Cerebellar cortex (tissue), 1 donor: Measurements from ENCODE around the gene SNX11.

ENCODE experiments used
- DNase-seq: peaks from one replicate; pipeline ENCODE4 v3.0.0-alpha.2; 2015; ENCODE audit warnings: low spot score

Gene SNX11

DNA sequence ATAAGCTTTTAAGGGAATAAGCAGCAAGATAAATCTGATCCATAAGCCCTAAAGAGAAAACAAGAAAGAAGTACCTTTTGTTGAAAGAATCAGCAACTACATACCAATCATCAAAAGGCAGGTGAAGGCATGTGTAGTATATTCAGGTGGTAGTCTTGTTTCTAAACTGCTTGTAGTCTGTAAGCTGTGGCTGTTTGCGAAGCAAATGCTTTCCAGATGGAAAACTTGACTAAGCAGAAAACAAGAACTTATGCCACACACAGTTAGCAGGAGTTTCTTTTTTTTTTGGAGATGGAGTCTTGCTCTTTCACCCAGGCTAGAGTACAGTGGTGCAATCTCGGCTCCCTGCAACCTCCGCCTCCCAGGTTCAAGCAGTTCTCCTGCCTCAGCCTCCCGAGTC lies 12.0 kb upstream of the SNX11 start:
- DNase-seq, result no peak

DNA sequence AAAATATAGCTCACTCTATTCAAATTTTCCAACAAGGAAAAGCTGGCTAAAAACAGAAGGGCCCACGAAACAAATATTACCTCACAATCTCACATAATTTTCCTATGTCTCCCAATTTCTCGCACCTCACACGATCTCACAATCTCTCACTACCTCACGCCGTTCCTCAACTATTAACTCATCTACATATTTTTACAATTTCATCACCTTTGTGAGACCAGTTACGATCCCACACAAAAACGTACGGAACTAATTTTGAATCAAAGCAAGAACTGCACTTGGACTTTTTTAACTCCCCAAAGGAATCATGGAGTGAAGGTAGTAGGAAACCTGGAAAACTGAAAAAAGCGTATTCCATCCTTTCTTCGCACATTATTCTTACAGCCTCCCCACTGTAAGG lies 7.4 kb upstream of the SNX11 start:
- no peak for DNase-seq

DNA sequence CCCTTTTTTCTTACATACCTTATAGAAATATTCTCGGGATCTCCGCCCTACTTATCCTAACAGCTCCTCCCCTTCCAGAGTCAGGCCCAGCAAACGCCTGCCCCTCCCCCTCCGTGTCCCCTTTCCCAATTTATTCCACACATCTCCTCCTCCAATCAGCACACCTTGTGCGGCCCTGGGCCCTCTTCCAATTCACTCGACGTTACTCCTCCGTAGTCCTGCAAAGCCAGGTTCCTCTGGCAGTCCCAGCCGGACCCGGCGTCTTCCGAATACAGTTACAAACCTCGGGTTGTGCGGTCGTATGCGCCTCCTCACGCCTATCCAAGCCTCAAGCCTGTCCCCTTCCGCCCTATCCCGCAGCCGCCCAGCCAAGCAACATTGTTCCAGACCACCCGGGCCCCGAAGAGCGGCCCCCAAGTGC lies 7.0 kb upstream of the SNX11 start:
- peak; percentile 80 for DNase-seq

DNA sequence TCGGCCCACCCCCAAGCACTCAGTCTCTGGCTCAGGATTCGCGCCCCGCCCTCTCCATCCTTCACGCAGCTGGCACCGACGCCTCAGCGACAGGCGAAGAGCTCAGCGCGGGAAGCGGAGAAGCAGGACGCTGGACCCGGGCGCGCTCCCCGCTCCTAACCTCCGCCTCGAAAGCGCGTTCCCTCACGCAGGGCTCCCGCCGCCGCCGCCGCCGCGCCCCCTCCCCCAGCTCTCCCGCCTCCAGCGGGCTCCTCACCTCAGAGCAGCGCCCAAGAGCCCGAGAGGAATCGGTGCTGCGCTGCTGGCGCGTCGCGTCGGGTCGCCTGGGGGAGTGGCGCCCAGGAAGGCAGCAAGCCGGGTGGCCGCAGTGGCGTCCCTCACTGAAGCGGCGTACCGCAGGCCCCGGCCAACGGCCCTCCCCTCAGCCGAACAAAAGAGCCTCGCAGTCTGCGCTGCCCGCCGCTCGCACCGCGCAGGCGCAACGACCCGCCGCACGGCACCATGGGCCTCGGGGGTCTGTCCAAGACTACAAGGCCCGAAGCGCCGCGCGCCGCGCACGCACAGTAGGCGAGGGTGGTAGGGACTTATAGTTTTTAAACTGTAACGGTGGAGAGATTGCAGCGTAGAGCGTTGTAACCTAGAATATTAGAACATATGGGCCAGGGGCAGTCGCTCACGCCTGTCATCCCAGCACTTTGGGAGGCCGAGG lies 6.4 kb upstream of the SNX11 start, which contains the start of gene CBX1:
CBX1 (minus strand) TSS at position 467 of the 709 bp plus-strand sequence. CDS start 24,474 bp downstream, outside the sequence.
- DNase-seq, result peak; percentile 92

DNA sequence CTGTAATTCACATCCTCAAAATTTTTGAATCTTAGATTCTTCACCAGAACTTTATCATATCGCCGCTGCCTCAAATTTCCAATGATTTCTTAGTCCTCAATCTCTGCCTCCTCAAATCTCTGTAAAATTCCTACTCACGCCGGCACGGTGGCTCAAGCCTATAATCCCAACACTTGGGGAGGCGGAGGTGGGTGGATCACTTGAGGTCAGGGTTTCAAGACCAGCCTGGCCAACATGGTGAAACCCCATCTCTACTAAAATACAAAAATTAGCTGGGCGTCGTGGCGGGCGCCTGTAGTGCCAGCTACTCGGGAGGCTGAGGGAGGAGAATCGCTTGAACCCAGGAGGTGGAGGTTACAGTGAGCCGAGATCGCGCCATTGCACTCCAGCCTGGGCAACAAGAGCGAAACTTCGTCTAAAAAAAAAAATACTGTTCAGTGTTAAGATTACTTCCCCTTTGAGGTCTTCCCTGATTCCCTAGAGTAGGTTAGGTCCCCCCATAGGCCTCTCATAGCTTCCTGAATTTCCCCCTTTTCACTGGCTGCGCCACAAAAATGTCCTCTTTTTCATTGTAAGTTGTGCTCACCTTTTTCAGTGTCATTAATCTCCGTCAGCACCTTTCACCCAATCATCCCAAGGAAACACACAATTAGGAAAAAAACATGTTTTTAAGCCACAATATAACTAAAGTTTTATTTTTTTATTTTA lies 5.4 kb upstream of the SNX11 start:
- DNase-seq, result no peak

DNA sequence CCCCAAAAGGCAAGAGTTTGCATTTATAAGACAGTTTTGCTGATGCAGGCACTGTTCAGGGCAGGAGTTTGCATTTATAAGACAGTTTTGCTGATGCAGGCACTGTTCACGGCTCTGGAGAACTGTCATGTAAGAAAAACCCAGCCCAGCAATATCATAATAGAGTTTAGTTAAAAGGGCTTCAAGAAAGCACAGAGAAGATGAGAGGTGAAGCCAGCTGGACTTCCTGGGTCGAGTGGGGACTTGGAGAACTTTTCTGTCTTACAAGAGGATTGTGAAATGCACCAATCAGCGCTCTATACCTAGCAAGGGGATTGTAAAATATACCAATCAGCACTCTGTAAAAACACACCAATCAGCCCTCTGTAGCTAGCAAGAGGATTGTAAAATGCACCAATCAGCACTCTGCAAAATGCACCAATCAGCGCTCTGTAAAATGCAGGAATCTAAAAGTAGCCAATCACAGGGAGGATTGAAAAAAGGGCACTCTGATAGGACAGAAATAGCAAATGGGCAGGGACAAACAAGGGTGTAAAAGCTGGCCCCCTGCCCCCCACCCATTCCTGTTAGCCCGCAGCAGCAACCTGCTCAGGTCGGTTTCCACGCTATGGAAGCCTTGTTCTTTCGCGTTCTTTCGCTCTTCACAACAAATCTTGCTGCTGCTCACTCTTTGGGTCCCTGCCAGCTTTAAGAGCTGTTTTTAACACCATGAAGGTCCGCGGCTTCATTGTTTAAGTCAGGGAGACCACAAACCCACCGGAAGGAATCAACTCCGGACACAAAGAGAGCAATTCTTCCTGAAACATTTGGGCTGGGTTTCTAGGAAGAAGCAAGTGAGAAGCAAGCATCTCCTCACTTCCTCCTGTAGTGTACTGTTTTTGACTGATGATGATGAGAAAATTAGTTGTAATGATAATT lies 4.5 kb upstream of the SNX11 start:
- DNase-seq, result no peak

DNA sequence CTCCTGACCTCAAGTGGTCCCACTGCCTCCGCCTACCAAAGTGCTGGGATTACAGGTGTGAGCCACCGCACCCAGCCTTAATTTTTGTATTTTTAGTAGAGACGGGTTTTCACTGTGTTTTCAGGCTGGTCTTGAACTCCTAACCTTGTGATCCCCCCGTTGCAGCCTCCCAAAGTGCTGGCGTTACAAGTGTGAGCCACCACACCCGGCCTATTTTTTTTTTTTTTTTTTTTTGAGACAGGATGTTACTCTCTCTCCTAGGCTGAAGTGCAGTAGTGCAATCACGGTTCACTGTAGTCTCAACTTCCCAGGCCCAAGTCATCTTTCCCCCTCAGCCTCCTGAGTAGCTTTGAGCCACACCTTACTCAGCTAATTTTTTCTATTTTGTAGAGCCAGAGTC lies 3.1 kb upstream of the SNX11 start:
- DNase-seq, result no peak

DNA sequence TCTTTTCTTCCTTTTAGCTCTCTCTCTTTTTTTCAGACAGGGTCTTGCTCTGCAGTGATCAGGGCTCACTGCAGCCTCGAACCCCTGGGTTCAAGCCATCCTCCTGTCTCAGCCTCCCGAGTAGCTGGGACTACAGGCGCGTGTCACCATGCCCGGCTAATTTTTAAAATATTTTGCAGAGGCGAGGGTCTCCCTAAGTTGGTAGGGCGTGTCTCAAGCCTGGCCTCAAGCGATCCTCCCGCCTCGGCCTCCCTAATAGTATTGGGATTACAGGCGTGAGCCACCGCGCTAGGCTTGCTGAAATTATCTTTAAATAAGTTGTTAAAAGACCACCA lies 797 bp upstream of the SNX11 start:
- no peak for DNase-seq

DNA sequence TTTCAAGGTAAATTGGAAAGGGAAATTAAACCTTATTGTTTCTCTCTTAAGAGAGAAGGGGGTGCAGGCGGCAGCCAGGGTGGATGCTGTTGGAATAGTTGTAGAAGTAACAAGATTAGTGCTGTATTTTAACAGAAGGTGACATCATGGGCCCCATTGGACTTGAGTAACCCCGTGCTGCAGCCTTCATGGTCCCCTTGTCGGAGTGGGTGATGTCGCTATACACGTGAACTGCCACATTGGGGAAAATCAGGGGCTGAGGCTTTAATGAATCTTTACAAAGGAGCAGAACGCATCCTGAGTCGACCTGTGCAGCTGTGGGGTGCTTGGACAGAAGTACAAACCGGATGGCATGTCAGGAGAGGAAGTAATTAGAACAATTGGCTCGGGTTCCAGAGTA lies 3.2 kb downstream of the SNX11 start:
- DNase-seq, result no peak

DNA sequence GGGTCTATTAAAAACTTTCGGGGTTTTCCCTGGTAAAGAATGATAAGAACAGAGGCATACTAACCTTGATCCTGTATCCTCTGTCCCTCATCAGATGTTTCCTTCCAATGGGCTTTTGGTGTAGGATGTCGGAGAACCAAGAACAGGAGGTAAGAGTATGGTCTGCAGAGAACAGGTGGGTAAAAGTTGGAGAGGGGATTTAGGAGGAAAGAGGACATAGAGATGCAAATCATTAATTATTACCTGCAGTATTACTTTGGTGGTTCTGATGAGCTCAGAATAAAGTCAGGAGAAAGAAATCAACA lies 4.3 kb downstream of the SNX11 start:
- no peak for DNase-seq

DNA sequence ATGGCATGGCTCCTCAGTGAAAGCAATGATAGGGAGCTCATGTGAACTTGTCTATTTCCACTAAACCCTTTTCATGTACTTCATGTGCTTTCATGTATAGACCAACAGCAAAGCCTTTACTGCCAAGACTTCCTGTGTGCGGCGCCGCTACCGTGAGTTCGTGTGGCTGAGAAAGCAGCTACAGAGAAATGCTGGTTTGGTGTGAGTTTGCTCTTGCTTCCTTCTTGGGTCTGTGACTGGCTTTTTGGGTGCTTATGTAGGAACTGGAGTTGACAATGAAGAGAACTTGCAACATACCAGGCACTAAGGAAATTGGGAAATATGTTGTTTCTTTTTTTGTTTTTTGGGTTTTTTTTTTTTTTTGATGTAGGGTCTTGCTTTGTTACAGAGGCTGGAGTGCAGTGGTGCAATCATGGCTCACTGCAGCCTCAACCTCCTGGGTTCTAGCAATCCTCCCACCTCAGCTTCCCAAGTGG lies 5.7 kb downstream of the SNX11 start:
- no peak for DNase-seq

DNA sequence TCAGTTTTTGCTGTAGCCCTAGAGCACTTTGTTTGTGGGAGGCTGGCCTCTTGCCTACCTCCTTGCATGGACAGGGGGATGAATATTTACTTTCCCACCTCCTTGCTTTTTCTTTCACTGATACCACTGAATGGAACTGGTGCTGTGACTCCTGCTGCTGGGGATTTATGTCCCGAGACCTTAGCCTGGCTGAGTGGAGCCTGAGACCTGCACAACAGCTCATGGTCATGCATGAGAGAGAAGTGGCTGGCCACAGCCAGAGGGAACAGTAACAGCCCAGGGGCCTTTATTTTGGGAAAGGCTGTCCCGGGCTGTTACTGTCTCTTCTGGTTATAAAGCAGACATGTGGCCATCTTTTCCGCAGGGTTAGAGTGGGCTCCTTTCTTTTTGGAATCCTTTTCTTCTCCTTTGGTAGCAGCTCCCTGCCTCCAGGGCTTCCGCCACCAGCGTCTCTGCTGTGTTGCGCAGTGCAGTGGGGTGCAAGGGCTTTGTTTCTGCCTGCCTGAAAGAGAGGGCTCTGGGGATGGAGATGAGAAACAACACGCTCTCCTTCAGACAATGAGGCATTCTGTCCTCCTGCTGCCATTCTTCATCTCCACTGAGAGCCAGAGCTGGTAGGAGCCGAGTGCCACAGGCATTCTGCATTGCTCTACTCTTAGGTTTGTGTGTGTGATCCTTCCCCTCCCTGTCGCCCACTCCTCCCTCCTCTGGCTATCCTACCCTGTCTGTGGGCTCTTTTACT lies 14.5 kb downstream of the SNX11 start:
- DNase-seq, result no peak

DNA sequence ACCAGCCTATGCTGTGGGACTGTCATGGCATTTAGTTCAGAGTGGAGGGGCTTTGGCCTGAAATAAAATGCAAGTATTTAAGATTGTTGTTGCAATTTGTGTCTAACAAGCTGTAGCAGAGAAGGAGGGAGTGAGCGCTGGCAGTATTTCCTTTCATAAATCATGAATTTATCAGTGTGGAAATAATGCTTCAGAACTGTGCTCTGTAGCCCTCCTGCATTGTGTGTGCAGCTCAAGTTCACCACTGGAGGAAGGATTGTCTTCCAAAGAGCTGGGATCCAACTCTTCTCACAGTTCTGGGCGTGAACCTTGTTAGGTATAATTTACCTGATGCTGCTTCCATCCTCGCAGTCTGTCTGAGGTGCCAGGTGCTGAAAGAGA lies 15.1 kb downstream of the SNX11 start:
- DNase-seq, result no peak

DNA sequence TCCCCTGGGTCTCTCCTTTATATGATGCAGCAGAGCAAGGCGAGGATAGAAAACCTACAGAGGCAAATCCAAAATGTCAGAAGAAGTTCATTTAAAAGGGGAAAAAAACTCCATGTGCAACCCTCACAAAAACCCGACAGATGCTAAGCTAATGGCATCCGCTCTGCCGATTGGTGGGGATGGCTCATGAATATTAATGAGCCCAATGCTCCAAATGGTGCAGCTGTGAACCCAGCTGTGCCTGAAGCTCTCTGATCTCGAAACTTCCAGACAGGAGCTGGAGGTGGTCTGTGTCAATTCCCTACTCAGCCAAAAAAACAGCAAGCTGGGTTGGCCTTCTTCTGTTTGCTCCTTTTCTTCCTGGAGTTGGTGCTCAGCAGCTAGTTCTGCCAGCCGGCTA lies 15.5 kb downstream of the SNX11 start:
- DNase-seq, result no peak

DNA sequence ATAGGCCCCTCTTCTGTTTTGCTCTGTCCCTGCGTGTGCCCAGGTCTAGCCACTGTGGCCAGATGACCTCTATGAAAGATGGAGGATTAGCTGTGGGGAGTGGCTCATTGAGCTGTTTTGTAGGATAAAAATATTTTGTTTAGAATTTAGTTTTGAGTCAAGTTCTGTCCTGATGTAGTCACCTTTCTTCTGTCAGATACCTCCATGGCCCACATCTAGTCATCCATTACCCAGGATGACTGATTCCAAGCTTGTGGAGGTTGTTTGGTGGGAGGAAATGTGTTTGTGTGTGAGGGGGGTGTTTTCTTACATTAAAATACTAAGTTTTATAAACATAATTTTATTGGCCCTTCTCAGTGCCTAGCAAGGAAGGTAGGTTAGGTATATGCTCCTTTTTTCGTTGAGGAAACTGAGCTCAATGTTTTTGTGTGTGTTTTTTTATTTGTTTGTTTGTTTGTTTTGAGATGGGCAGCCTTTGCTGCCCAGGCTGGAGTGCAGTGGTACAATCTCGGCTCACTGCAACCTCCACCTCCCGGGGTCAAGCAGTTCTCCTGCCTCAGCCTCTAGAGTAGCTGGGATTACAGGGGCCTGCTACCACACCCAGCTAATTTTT lies 16.3 kb downstream of the SNX11 start:
- DNase-seq, result no peak

DNA sequence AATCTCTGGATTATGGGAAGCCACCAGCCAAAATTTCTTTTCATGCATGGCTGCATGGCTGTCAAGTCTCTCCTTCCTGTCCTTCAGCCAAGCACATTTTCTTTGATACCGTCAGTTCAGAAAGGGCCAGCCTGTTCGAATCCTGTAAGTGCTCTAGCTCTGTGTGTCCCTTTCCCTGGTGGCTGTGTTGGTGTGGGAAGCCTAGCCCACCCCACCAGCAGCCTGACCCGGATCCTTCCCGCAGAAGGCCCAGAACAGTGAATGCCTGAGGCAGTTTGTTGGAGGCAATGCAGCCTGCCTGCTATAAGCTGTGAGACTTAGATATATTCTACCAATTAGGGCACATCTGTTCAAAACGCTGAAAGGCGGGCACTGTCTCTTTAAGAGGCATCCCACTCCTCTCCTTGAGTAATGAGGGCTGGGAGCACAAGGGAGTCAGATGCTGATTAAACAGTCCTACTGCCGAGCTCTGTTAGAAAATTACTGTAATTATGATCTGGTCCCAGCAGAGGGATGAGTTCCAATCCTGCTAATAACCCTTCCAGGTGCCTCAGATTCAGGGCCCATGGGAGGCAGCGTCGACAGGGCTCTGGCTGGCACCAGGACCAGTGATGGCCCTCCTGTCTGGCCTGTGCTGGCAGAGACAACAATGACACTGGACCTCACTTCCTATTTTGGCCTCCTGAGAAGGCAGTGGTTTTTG lies 18.4 kb downstream of the SNX11 start:
- no peak for DNase-seq

DNA sequence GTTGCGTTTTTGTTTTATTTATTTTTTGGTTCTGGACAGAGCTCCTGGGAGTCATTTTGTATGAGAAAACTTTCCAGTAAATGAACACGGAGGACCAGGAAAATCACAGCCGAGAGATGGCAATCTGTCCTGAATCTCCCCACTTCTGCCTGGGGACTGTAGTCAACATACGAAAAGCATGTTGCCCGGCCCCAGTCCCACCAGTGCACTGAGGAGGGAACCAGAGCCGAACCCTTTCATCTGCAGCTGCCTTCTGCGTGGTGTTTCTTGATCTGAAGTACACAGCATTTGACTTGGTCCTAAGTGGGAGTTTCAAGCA lies 18.9 kb downstream of the SNX11 start:
- DNase-seq, result no peak

DNA sequence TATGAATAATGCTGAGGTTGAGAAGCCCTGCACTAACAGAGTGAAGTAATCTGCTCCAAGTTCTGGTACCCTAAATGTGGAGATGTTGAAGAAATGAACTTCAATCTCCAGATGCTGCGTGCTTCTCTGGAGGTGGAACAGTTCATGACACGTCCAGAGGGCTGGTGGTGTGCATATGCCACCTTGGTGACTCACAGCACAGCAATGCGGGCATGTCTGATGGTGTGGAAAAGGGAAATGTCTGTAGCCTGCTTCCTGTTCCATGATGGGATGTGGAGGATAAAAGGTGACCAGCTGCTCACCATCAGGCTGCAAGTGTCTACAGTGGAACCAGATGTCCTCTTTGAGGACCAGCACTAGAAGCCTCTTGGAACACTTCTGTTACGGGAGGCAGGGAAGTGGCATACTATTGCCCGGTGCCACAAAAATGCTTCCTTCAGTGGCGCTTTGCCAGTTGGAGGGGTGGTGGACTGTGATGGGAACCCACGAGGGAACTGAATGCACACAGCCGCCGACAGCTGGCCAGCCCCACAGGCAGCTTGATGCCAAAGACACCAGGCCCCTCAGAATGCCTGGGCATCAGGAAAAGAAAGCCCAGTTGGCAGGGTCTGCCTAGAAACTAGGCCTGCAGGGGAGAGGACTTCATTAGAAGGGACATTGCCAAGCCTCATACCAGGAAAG lies 19.9 kb downstream of the SNX11 start:
- no peak for DNase-seq

DNA sequence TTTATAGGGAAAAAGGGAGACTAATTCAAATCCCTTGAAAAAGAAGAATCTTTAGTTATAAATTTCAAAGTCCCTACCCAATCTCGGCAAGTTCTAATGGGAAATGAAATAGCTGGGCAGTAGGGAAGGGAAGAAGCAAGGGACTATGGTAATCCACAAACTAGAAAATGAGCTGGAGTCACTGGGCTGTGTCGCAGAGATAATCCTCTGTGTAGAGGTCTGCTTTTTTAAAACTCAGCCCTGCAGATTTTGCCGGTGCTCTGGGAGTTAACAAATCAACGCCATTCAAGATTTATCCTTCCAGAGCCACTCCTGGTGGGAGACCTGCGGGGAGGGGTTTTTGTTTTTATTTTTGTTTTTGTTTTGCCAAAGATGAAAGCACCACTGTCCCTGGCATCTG lies 20.8 kb downstream of the SNX11 start:
- no peak for DNase-seq

DNA sequence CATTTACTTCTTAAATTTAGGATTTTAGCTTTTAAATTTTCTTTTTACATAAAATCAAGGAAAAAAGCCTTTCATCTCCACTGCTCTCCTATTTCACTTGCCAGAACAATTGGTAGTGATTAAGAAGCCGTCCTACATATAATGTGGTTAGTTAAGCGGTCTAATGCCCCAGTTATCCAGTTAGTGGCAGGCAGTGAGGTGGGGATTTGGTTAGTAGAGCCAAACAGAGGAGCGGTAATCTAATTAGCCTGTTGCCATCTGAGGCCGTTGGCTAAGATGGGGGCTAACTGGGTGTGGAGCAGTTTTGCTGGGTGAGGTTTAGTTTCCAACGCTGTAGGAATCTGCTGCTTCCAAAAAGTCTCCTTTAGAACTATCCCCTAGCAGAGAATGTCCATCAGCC lies 22.4 kb downstream of the SNX11 start:
- DNase-seq, result no peak
